Nasal cavity respiratory epithelium epithelial cell of viscerocranial mucosa (primary cell): Measurements from ENCODE around the gene CPPED1. TPM values are rescaled to one million over a fixed set of nuclear protein-coding genes. Genes with fewer than 3 reads are reported as not detected.

Source experiments
- total RNA-seq: library from RNA; depleted of rRNA; stranded (reverse); fragments of >200 nt; gene quantifications from 2 replicates; pipeline ENCODE4 v1.2.3, GENCODE V29; 2014

Gene CPPED1, protein sequence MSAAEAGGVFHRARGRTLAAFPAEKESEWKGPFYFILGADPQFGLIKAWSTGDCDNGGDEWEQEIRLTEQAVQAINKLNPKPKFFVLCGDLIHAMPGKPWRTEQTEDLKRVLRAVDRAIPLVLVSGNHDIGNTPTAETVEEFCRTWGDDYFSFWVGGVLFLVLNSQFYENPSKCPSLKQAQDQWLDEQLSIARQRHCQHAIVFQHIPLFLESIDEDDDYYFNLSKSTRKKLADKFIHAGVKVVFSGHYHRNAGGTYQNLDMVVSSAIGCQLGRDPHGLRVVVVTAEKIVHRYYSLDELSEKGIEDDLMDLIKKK
- 3.8 and 7.5 TPM in 2 replicates for total RNA-seq

DNA sequence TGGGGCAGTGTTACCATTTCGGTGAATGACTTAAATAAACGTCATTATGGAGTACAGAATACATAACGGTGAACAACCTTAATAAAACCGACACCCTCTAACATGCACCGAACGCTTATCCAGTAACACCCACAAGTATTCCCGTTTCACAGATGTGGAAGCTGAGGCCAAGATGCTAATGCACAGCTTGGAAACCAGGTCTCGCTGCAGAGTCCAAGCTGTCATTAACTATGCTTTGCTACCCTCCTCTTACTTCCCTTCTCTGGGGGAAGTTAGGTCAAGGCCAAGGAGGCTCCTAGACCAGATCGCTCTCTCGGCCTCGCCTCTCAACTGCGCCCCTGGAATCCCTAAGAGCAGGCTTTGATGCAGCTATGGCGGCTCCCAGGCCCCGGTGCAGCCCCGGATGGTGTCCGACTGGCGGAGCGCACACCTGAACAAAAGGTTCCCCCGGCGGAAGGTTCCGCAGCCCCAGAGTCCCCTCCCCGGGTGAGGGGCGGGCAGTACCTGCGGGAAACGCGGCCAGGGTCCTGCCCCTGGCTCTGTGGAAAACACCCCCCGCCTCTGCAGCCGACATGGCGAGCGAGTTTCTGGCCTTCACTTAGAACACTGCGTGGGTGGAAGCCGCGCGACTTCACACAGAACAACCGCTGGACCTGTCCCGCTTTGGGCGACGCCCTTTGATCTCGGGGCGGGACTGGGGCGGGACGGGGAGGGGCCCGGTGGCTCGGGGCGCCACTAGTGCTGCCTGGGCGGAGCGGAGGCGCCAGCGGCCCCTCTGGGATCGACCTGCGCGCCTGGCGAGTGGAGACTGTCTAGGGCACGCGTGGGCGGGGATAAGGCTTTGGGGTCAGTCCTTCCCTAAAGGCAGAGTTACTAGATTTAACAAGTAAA is at the start of gene CPPED1:
TSS of gene CPPED1 (minus strand) at position 685 of the 891 bp plus-strand sequence. CDS start at position 574, 111 bp downstream.

Other genes starting within 250 kb of the CPPED1 start
- gene SHISA9, start 97.7 kb upstream of the CPPED1 start, total RNA-seq = under 0.01 TPM in 2 replicates